Activated naive CD8-positive, alpha-beta T cell treated with anti-CD3 and anti-CD28 coated beads, Interleukin-2, amount 50 U/mL, for 24 hours (primary cell): ENCODE measurements around the gene PGRMC2.

Experiments used
- ATAC-seq: fragments of 150-1000 bp; cut with Tn5 transposase; one replicate; pipeline ENCODE4 v1.10.0; 2021
- DNase-seq: peaks from one replicate; pipeline ENCODE4 v3.0.0; 2021
- H3K27ac Mint-ChIP-seq: one replicate; pipeline ENCODE4 v1.8.0; 2021; ENCODE audit warnings: mild to moderate bottlenecking, mixed read lengths
- H3K27me3 Mint-ChIP-seq: one replicate; pipeline ENCODE4 v1.8.0; 2021; ENCODE audit warnings: mixed read lengths
- H3K36me3 Mint-ChIP-seq: one replicate; pipeline ENCODE4 v1.8.0; 2021; ENCODE audit warnings: low read depth, mixed read lengths
- H3K4me1 Mint-ChIP-seq: one replicate; pipeline ENCODE4 v1.8.0; 2021; ENCODE audit warnings: mixed read lengths
- H3K4me3 Mint-ChIP-seq: one replicate; pipeline ENCODE4 v1.8.0; 2021; ENCODE audit warnings: mild to moderate bottlenecking, moderate library complexity, mixed read lengths
- H3K9me3 Mint-ChIP-seq: one replicate; pipeline ENCODE4 v1.8.0; 2021; ENCODE audit warnings: mixed read lengths

Gene PGRMC2, protein sequence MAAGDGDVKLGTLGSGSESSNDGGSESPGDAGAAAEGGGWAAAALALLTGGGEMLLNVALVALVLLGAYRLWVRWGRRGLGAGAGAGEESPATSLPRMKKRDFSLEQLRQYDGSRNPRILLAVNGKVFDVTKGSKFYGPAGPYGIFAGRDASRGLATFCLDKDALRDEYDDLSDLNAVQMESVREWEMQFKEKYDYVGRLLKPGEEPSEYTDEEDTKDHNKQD

DNA sequence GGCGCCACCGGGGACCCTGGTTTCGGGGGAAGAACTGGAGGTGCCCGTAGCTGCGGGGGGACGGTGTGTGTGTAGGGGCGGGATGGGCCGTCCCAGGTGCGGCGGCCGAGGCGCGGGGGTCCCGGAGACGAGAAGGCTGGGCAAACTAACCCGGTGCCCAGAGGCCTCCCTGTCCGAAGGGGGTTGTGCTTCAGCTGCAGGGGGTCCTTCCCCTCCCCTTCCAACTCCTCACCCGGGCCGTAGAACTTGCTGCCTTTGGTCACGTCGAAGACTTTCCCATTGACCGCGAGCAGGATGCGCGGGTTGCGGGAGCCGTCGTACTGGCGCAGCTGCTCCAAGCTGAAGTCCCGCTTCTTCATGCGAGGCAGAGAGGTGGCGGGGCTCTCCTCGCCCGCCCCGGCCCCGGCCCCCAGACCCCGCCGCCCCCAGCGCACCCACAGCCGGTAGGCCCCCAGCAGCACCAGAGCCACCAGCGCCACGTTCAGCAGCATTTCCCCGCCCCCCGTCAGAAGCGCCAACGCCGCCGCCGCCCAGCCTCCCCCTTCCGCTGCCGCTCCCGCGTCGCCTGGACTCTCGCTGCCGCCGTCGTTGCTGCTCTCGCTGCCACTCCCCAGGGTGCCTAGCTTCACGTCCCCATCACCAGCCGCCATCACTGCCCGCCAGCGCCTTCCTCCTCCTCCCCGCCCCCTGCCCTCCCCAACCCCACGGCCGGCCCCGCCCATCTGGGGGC, at the start of gene PGRMC2:
Gene PGRMC2, minus strand, starts transcription at position 673 of the 730 bp plus-strand sequence. Its CDS starts 23 bp downstream, at position 650.
- Mint-ChIP-seq H3K9me3 (no peaks in the 10 kb centered on the region), H3K4me1 (peaks cover 39% of the 10 kb centered on the region), H3K4me3 (peak within 1 kb of the TSS; percentile 84), H3K27me3 (no peaks in the 10 kb centered on the region), H3K36me3 (peaks cover 26% of the 10 kb centered on the region), H3K27ac (peak within 1 kb of the TSS; percentile 90)
- ATAC-seq, result no peak
- no peak for DNase-seq

DNA sequence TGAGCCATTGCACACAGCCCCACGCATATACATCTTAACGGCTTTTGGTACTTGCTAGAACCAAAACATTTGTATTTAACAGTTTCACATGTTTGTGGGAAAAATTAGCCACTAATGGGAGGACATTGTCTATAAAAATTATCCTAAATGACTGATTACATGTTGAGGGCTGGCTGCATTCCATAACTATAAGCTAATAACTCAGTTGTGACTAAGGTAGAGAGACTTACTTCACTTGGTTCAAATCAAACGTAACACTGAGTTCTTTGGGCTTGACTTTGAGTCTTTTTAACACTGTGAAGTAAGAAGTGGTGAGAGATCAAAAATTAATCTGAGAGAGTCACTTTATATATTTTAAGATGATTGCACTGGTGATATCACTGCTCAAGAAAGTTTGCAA, 47.9 kb upstream of the PGRMC2 start:
- Mint-ChIP-seq H3K4me3 (no peak overlapping the region), H3K36me3 (peaks cover 2% of the 10 kb centered on the region), H3K27me3 (no peaks in the 10 kb centered on the region), H3K4me1 (no peaks in the 10 kb centered on the region), H3K9me3 (no peaks in the 10 kb centered on the region), H3K27ac (no peak overlapping the region)
- no peak for DNase-seq
- no peak for ATAC-seq

DNA sequence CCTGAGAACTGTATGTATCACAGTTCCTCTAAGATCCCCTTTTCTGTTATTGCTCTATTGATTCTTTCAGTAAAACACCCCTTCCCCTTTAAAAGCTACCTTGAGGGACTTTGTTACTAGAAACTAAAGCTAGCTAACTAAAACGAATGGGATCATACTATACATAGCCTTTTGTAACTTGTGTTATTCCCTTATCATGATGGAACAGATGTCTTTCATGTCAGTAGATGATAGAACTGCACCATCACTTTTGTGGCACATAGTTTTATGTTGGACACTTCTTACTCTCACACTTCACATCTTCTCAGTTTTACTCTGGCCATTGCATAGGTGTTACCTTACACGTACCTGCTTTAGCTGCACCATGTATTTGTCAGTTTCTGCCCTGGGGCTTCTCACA, 46.6 kb upstream of the PGRMC2 start:
- peaks cover 2% of the 10 kb centered on the region for H3K36me3 Mint-ChIP-seq
- no peaks in the 10 kb centered on the region for H3K9me3 Mint-ChIP-seq
- no peak for DNase-seq
- no peak overlapping the region for H3K27ac Mint-ChIP-seq
- no peaks in the 10 kb centered on the region for H3K4me1 Mint-ChIP-seq
- no peak for ATAC-seq
- no peak overlapping the region for H3K4me3 Mint-ChIP-seq
- H3K27me3 Mint-ChIP-seq, result no peaks in the 10 kb centered on the region

DNA sequence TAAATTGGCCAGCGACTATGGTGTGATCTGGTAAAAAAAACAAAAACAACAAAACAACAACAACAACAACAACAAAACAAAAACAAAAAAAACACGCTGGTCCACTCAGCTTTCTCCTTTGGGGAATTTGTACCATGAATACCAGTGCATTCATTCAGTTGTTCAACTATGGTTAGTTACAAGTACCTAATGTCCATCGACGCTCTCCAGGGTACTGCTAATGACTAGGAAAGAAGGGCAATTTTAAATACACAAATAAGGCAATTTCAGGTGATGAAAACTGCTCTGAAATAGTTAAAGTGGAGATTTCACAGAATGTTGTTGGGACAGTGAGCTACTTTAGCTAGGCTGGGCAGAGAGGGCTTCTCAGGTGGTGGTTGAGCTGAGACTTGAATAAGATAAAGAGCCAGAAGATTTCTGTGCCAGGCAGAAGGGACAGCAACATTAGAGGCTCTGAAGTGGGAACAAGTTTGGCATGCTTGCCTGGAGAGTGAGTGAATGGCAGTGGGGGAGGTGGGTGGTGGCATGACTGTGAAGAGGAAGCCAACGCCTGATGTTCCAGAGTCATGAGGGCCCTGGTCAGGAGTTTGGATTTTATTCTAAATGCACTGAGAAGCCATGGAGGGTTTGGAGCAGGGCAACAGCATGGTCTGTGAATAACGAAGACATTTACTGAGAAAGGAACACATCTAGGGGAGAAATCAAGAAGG, 45.9 kb upstream of the PGRMC2 start:
- Mint-ChIP-seq H3K4me3 (no peak overlapping the region), H3K9me3 (no peaks in the 10 kb centered on the region), H3K27ac (no peak overlapping the region), H3K4me1 (no peaks in the 10 kb centered on the region), H3K27me3 (no peaks in the 10 kb centered on the region), H3K36me3 (peaks cover 2% of the 10 kb centered on the region)
- DNase-seq (no peak), ATAC-seq (no peak)

DNA sequence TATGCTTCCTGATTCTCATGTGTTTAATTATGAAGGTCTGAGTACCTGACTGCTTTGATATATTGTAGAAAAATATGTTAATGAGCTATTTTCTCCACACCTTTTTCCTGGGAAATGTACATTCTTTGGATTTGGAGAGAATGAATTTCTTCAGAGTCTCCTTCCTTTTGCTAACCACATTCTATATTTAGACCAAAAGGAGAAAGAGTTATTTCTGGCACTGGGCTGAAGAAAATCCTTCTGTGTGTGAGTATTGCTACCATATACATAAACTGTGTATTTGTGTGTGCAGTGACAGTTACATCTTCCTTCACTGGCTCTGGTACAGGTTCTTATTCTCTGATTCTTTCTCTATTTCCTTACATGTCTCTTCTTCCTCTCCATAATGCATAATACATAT, 44.5 kb upstream of the PGRMC2 start:
- DNase-seq (no peak), ATAC-seq (no peak)
- Mint-ChIP-seq H3K36me3 (peaks cover 3% of the 10 kb centered on the region), H3K4me3 (no peak overlapping the region), H3K27ac (no peak overlapping the region), H3K4me1 (no peaks in the 10 kb centered on the region), H3K27me3 (no peaks in the 10 kb centered on the region), H3K9me3 (no peaks in the 10 kb centered on the region)

DNA sequence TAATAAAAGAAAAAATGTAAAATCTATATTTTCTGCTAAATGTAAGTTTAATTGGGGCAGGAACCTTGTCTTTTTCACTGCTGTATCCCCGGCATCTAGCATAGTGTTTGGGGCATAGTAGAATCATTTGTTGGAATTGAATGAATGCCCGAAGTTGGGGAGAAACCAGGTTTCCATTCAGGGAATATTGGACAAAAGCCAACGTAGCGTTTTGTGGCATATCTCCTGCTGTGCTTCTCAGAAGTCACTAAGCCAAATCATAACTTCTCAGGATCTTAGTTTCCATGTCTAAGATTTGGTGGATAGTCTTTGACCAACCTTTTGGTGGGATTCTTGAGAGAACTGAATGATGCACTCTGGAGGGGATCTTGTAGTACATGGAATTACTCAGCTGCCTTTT, 42.0 kb upstream of the PGRMC2 start:
- Mint-ChIP-seq H3K27ac (no peak overlapping the region), H3K27me3 (no peaks in the 10 kb centered on the region), H3K4me3 (no peak overlapping the region), H3K4me1 (no peaks in the 10 kb centered on the region), H3K36me3 (peaks cover 3% of the 10 kb centered on the region), H3K9me3 (no peaks in the 10 kb centered on the region)
- DNase-seq (no peak), ATAC-seq (no peak)

DNA sequence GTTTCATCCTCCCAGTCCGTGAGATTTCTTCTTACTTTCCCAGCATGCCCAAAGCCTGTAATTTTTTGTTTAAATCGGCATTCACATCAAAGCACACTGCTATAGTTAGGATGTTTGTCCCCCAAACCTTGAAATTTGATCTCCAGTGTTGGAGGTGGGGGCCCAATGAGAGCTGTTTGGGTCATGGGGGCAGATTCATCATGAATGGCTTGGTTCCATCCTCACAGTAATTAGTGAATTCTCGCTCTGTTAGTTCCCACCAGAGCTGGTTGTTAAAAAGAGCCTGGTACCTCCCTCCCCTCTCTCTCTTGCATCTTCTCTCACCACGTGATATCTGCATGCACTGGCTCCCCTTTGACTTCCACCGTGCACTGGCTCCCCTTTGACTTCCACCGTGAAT, 40.5 kb upstream of the PGRMC2 start:
- DNase-seq (no peak), ATAC-seq (no peak)
- Mint-ChIP-seq H3K4me3 (no peak overlapping the region), H3K27me3 (no peaks in the 10 kb centered on the region), H3K9me3 (no peaks in the 10 kb centered on the region), H3K36me3 (peaks cover 2% of the 10 kb centered on the region), H3K27ac (no peak overlapping the region), H3K4me1 (no peaks in the 10 kb centered on the region)

DNA sequence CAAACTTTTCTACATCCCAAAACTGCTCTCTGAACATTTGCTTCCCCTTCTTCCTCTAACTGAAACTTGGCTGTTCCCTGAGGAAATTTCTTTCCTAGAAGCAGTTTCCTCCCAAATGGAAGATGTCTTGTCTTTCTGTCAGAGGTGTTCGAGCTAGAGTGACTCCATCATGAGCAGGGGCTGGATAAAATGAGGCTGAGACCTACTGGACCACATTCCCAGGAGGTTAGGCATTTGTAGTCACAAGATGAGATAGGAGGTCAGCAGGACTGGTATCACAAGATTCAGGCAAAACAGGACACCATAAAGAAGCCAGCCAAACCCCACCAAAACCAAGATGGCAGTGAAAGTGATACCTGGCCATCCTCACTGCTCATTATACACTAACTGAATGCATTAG, 35.8 kb upstream of the PGRMC2 start:
- no peaks in the 10 kb centered on the region for H3K9me3 Mint-ChIP-seq
- H3K36me3 Mint-ChIP-seq, result peaks cover 4% of the 10 kb centered on the region
- no peak overlapping the region for H3K27ac Mint-ChIP-seq
- no peaks in the 10 kb centered on the region for H3K27me3 Mint-ChIP-seq
- no peak for ATAC-seq
- no peaks in the 10 kb centered on the region for H3K4me1 Mint-ChIP-seq
- DNase-seq, result no peak
- H3K4me3 Mint-ChIP-seq, result no peak overlapping the region

DNA sequence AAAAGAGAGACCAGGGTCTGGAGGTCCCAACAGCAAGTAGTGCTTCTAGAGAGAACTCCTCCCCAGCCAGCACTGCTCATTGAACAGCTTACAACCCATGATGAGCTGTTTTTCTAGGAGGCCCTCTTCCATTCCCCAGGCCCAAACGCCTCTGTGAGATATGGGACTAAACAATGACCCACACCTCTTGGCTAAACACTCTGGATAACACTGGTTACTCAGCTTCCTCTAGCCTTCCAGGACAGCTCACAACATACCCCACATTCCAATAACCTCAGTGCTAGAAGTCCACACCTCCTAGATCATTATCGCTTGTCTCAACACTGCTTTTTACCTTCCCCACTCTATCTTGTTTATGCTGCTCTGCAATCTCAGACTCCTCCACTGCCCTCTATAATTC, 35.4 kb upstream of the PGRMC2 start:
- Mint-ChIP-seq H3K4me1 (no peaks in the 10 kb centered on the region), H3K4me3 (no peak overlapping the region), H3K27ac (no peak overlapping the region), H3K9me3 (no peaks in the 10 kb centered on the region), H3K36me3 (peaks cover 5% of the 10 kb centered on the region), H3K27me3 (no peaks in the 10 kb centered on the region)
- ATAC-seq (no peak), DNase-seq (no peak)

DNA sequence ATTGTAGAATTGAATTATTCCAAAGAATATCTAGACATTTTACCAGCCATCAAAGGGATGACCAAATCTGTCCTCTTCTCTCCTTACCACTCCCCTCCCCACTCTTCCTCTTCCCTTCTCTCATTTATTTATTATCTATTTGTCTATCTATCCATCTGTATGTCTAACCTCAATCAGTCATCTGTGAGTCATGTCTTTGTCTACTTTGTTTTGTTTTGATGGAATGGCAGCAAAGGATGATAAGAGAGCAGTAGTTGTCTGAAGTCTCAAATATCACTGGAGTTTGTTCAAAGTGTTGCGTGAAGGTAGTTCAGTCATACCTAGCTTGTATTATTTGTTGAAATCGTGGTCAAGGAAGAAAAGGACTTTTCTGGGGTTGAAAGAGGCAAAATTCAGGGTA, 34.7 kb upstream of the PGRMC2 start:
- no peak overlapping the region for H3K4me3 Mint-ChIP-seq

DNA sequence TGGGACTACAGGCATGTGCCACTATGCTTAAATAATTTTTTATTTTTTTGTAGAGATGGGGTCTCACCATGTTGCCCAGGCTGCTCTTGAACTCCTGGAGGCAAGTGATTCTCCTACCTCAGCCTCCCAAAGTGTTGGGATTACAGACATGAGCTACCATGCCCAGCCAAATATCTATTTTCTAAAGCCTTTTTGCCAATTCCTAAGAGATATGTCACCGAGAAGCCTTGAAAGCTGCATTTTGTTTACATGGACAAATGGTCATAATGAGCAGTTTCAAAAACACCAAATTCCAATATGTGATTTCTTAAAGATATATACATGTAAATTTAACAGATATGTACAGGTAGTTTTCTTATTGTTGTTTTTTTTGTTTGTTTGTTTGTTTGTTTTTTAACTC, 33.0 kb upstream of the PGRMC2 start:
- DNase-seq (no peak), ATAC-seq (no peak)
- no peaks in the 10 kb centered on the region for H3K4me1 Mint-ChIP-seq
- no peaks in the 10 kb centered on the region for H3K27me3 Mint-ChIP-seq
- no peaks in the 10 kb centered on the region for H3K9me3 Mint-ChIP-seq
- peaks cover 16% of the 10 kb centered on the region for H3K36me3 Mint-ChIP-seq
- no peak overlapping the region for H3K4me3 Mint-ChIP-seq
- H3K27ac Mint-ChIP-seq, result no peak overlapping the region

More for the DNA sequence above, 34.7 kb upstream of the PGRMC2 start:
- ATAC-seq (no peak), DNase-seq (no peak)
- Mint-ChIP-seq H3K9me3 (no peaks in the 10 kb centered on the region), H3K36me3 (peaks cover 9% of the 10 kb centered on the region), H3K4me1 (no peaks in the 10 kb centered on the region), H3K27ac (no peak overlapping the region), H3K27me3 (no peaks in the 10 kb centered on the region)

DNA sequence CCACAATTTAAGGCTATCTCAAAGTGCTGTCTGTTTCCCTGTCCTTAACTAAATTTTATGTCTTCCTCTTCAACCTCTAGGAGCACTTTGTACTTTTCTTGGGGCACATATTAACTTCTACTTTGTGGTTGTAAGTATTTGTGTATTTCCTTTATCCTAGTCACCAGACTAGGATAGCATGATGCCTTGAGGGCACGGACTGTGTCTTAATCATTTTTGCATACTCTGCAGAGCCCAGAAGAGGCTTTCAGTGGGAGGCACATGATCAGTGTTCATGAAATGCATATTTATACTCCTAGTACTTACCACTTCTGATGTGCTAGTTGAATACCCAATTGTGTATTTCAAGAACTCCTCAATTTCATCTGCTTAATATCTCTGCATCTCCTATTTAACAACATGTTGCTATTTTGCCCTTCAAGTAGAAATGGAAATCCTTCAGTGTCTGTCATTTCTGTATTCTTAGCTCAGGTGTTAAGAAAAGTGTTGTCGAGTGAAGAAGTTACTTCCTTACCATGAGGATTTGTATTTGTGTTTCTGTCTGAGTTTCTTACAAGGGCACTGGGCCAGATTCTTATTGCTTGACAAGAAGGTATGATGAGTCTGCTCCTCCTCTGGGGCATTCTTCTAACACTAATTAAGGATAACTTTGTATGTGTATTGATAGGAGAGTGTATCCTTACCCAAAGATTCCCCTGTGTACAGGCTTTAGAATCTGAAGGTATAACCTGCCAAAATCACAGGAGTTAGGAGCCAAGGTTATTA, 28.3 kb upstream of the PGRMC2 start:
- H3K4me1 Mint-ChIP-seq, result no peaks in the 10 kb centered on the region
- H3K27me3 Mint-ChIP-seq, result no peaks in the 10 kb centered on the region
- no peak overlapping the region for H3K27ac Mint-ChIP-seq
- no peaks in the 10 kb centered on the region for H3K9me3 Mint-ChIP-seq
- ATAC-seq (no peak), DNase-seq (no peak)
- no peak overlapping the region for H3K4me3 Mint-ChIP-seq
- H3K36me3 Mint-ChIP-seq, result peaks cover 21% of the 10 kb centered on the region

DNA sequence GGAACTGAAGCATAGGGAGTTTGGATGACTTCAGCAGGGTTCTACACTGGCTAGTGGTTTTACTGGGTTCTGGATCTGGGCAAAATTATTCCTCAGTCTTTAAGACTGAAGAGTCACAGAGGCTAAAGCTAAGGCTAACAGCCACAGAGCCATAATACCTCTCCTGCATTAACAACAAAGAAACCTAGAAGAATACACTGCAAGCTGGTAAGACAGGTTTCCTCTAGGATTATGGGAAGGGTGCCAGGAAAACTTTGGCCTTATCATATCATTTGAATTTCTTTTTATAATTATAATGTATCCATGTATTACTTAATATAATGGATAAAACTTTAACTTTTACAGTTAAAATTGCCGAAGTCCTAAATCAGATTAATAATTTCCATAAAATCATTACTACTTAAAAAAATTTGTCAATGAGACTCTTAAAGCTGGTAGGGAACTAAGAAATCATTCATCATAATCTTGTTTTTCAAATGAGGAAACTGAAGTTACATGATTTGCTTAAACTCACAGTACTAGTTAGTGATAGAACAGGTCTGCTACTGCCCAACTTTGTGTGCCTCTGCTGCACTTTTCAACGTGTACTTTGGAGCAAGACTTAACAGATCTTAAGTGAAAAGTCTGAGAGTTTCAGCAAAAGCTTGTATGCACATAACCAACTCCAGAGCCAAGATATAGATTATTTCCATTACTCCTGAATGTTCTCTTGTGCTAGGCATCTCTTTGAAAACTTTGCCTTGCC, 24.2 kb upstream of the PGRMC2 start:
- ATAC-seq (no peak), DNase-seq (no peak)
- H3K9me3 Mint-ChIP-seq, result no peaks in the 10 kb centered on the region
- no peaks in the 10 kb centered on the region for H3K4me1 Mint-ChIP-seq
- no peak overlapping the region for H3K4me3 Mint-ChIP-seq
- no peaks in the 10 kb centered on the region for H3K27me3 Mint-ChIP-seq
- H3K36me3 Mint-ChIP-seq, result peaks cover 11% of the 10 kb centered on the region
- no peak overlapping the region for H3K27ac Mint-ChIP-seq

DNA sequence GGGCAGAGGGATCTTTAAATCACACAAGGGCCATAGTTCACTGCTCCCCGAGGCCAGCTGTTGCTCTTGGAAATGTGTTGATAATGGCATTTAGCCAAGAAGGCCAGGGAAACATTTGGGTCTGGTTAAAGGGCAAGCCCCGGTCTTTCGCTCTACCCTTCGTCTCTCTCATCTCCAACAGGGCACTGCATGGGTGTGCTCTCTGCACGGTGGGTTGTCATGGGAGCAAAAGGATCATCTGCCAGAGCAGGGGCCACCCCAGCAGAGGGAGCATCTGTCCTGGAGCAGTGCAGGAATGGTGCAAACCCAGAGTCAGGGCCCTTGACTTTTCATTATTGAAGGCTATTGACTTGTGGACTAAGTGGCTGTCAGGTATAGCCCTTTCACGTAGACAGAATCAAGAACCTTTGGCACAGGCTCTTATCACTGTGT, 22.7 kb upstream of the PGRMC2 start:
- no peak for ATAC-seq
- no peaks in the 10 kb centered on the region for H3K9me3 Mint-ChIP-seq
- peaks cover 7% of the 10 kb centered on the region for H3K36me3 Mint-ChIP-seq
- no peak overlapping the region for H3K4me3 Mint-ChIP-seq
- no peaks in the 10 kb centered on the region for H3K4me1 Mint-ChIP-seq
- H3K27me3 Mint-ChIP-seq, result no peaks in the 10 kb centered on the region
- H3K27ac Mint-ChIP-seq, result no peak overlapping the region
- no peak for DNase-seq
